Measurements from ENCODE around the gene TMC4. TPM values are rescaled to one million over a fixed set of nuclear protein-coding genes. Genes with fewer than 3 reads are reported as not detected.
"Not testable (repeated sequence)": the region's sequence is repeated elsewhere in the genome, so short reads cannot be mapped to it uniquely, and the experiment has no call there.

TMC4 gene
- total RNA-seq, 1 donor from 2014 or later: 1.0 TPM

DNA sequence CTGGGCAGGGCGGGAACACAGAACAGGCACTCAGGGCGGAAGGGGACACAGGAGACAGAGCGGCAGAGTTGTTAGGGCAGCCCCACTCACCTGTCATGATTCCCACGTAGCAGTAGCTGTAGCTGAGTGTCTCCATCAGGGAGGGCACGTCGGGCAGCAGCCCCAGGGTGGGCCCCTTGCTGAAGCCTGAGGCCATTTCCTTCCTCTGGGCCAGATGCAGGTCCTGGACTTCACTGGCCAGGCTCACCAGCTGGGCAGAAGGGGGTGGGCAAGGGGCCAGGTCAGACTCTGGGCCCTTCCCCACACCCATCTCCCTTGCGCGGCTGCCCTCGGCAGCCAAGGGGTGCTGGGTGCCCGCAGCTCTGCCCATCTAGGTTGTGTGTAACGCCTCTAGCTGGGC is 10.5 kb upstream of the TMC4 start:
- Histone ChIP-seq H3K4me1 (ENCODE audit: control insufficient read depth in 3 of 3, insufficient read depth in 3 of 3, low read length in 3 of 3) (peaks cover 2 to 5% (median 4%) of the 10 kb centered on the region in 3 donors), H3K9me3 (ENCODE audit: control insufficient read depth in 3 of 3, low read length in 3 of 3) (no peaks in the 10 kb centered on the region), H3K9ac (ENCODE audit: low read depth in 1 of 3, low read length in 3 of 3) (no peak overlapping the region), H3K27me3 (ENCODE audit: control insufficient read depth in 3 of 3, insufficient read depth in 3 of 3, low read length in 3 of 3) (no peaks in the 10 kb centered on the region), H3K4me3 (ENCODE audit: low read length in 3 of 3) (no peak overlapping the region), H3K36me3 (ENCODE audit: control insufficient read depth in 3 of 3, insufficient read depth in 3 of 3, low read length in 3 of 3) (peaks cover 0 to 8% (median 3%) of the 10 kb centered on the region in 3 donors), H3K27ac (ENCODE audit: low read depth, low read length) (no peak overlapping the region)

GRCh38 chr19:54181894-54182293 is 8.9 kb upstream of the TMC4 start:
- not testable (repeated sequence) for H3K36me3 ChIP-seq (ENCODE audit: control insufficient read depth in 3 of 3, insufficient read depth in 3 of 3, low read length in 3 of 3); H3K4me3 ChIP-seq (ENCODE audit: low read length in 3 of 3); H3K27me3 ChIP-seq (ENCODE audit: control insufficient read depth in 3 of 3, insufficient read depth in 3 of 3, low read length in 3 of 3); H3K9me3 ChIP-seq (ENCODE audit: control insufficient read depth in 3 of 3, low read length in 3 of 3); H3K9ac ChIP-seq (ENCODE audit: low read depth in 1 of 3, low read length in 3 of 3); H3K27ac ChIP-seq (ENCODE audit: low read depth, low read length); H3K4me1 ChIP-seq (ENCODE audit: control insufficient read depth in 3 of 3, insufficient read depth in 3 of 3, low read length in 3 of 3)

- Histone ChIP-seq H3K4me1 (ENCODE audit: control insufficient read depth in 3 of 3, insufficient read depth in 3 of 3, low read length in 3 of 3) (no peaks in the 10 kb centered on the region), H3K27me3 (ENCODE audit: control insufficient read depth in 3 of 3, insufficient read depth in 3 of 3, low read length in 3 of 3) (no peaks in the 10 kb centered on the region), H3K36me3 (ENCODE audit: control insufficient read depth in 3 of 3, insufficient read depth in 3 of 3, low read length in 3 of 3) (peaks cover 0 to 5% (median 3%) of the 10 kb centered on the region in 3 donors), H3K9me3 (ENCODE audit: control insufficient read depth in 3 of 3, low read length in 3 of 3) (no peaks in the 10 kb centered on the region), H3K9ac (ENCODE audit: low read depth in 1 of 3, low read length in 3 of 3) (no peak overlapping the region), H3K27ac (ENCODE audit: low read depth, low read length) (no peak overlapping the region), H3K4me3 (ENCODE audit: low read length in 3 of 3) (no peak overlapping the region)
Observed at GRCh38 chr19:54180691-54181091, 7.7 kb upstream of the TMC4 start.

- H3K27ac ChIP-seq (ENCODE audit: low read depth, low read length): no peak overlapping the region
- peaks cover 0 to 5% (median 3%) of the 10 kb centered on the region in 3 donors for H3K36me3 ChIP-seq (ENCODE audit: control insufficient read depth in 3 of 3, insufficient read depth in 3 of 3, low read length in 3 of 3)
- no peak overlapping the region for H3K4me3 ChIP-seq (ENCODE audit: low read length in 3 of 3)
- no peaks in the 10 kb centered on the region for H3K27me3 ChIP-seq (ENCODE audit: control insufficient read depth in 3 of 3, insufficient read depth in 3 of 3, low read length in 3 of 3)
- H3K9me3 ChIP-seq (ENCODE audit: control insufficient read depth in 3 of 3, low read length in 3 of 3): no peaks in the 10 kb centered on the region
- no peak overlapping the region for H3K9ac ChIP-seq (ENCODE audit: low read depth in 1 of 3, low read length in 3 of 3)
- H3K4me1 ChIP-seq (ENCODE audit: control insufficient read depth in 3 of 3, insufficient read depth in 3 of 3, low read length in 3 of 3): no peaks in the 10 kb centered on the region
Observed at GRCh38 chr19:54179921-54180461, 7.0 kb upstream of the TMC4 start.

DNA sequence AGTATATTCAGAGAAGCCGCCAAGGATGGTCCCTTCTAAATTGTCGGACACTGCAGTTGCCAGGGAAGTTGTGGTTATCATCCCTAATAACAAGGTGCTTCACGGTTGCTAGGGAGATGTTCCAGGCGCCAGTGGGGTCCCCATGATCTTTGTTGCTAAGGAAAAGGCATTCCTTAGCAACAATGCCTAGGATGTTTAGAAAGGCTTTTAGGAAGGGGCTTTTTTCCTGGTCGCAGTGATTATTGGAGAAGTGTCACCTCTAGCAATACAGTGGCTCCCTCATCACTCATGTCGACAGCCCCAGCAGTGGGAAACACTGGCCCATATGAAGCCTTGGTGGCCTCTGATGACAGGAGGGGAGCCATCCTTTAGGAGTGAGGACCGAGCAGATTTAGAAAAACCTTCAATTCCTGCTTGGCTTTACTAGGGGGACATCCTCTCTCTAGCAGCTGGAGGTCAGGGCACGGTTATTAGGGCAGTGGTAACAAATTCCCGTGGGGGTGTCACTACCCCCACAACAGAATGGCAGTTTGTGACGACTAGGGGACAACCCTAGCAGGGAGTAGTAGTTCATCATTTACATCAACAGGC is 6.4 kb upstream of the TMC4 start:
- H3K4me1 ChIP-seq (ENCODE audit: control insufficient read depth in 3 of 3, insufficient read depth in 3 of 3, low read length in 3 of 3): no peaks in the 10 kb centered on the region
- no peak overlapping the region for H3K27ac ChIP-seq (ENCODE audit: low read depth, low read length)
- H3K36me3 ChIP-seq (ENCODE audit: control insufficient read depth in 3 of 3, insufficient read depth in 3 of 3, low read length in 3 of 3): peaks cover 0 to 5% (median 3%) of the 10 kb centered on the region in 3 donors

DNA sequence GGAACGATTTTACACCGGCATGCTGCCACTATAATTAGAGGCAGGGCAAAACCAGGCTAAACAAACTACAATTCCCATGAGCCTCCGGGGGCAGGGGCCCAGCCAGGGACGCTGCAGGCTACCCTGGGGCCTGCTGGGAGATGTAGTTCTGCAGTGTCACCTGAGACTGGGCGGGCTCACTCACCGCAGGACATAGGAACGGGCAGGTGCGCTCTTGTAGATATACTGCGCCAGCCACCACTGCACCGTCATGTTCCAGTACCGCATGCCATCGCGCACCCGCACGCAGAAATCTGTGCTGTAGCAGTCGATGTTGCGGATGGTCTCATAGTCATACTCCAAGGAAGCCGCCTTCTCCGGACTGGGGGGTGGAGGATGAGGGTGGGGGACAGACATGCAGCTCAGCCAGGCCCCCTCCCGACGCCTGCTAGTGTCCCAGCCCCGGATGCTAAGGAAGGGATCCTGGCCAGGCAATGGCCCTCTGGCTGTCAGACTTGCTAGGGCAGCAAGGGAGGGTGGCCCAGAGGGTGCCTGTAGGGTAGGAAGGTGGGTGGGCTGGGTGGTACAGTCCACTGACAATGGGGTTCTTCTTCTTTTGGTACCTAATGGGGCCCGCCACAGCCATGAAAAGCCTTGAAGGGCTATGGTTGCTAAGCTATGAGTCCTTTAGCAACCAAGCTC is 5.8 kb upstream of the TMC4 start:
- H3K27ac ChIP-seq (ENCODE audit: low read depth, low read length): no peak overlapping the region
- no peak overlapping the region for H3K9ac ChIP-seq (ENCODE audit: low read depth in 1 of 3, low read length in 3 of 3)
- H3K4me3 ChIP-seq (ENCODE audit: low read length in 3 of 3): no peak overlapping the region
- H3K9me3 ChIP-seq (ENCODE audit: control insufficient read depth in 3 of 3, low read length in 3 of 3): no peaks in the 10 kb centered on the region
- peaks cover 0 to 5% (median 2%) of the 10 kb centered on the region in 3 donors for H3K36me3 ChIP-seq (ENCODE audit: control insufficient read depth in 3 of 3, insufficient read depth in 3 of 3, low read length in 3 of 3)
- H3K4me1 ChIP-seq (ENCODE audit: control insufficient read depth in 3 of 3, insufficient read depth in 3 of 3, low read length in 3 of 3): no peaks in the 10 kb centered on the region
- H3K27me3 ChIP-seq (ENCODE audit: control insufficient read depth in 3 of 3, insufficient read depth in 3 of 3, low read length in 3 of 3): peaks cover 0 to 9% (median under 1%) of the 10 kb centered on the region in 3 donors

More for the DNA sequence above, 6.4 kb upstream of the TMC4 start:
- H3K27me3 ChIP-seq (ENCODE audit: control insufficient read depth in 3 of 3, insufficient read depth in 3 of 3, low read length in 3 of 3): peaks cover 0 to 3% (median 0%) of the 10 kb centered on the region in 3 donors
- no peak overlapping the region for H3K9ac ChIP-seq (ENCODE audit: low read depth in 1 of 3, low read length in 3 of 3)
- no peak overlapping the region for H3K4me3 ChIP-seq (ENCODE audit: low read length in 3 of 3)
- no peaks in the 10 kb centered on the region for H3K9me3 ChIP-seq (ENCODE audit: control insufficient read depth in 3 of 3, low read length in 3 of 3)

GRCh38 chr19:54173951-54174834 is 1.2 kb upstream of the TMC4 start:
- no peak overlapping the region for H3K9ac ChIP-seq (ENCODE audit: low read depth in 1 of 3, low read length in 3 of 3)
- H3K27me3 ChIP-seq (ENCODE audit: control insufficient read depth in 3 of 3, insufficient read depth in 3 of 3, low read length in 3 of 3): peaks cover 8 to 22% (median 12%) of the 10 kb centered on the region in 3 donors
- peaks cover 0 to 2% (median 0%) of the 10 kb centered on the region in 3 donors for H3K36me3 ChIP-seq (ENCODE audit: control insufficient read depth in 3 of 3, insufficient read depth in 3 of 3, low read length in 3 of 3)
- no peak overlapping the region for H3K4me3 ChIP-seq (ENCODE audit: low read length in 3 of 3)
- H3K9me3 ChIP-seq (ENCODE audit: control insufficient read depth in 3 of 3, low read length in 3 of 3): no peaks in the 10 kb centered on the region
- no peaks in the 10 kb centered on the region for H3K4me1 ChIP-seq (ENCODE audit: control insufficient read depth in 3 of 3, insufficient read depth in 3 of 3, low read length in 3 of 3)
- H3K27ac ChIP-seq (ENCODE audit: low read depth, low read length): no peak overlapping the region

- Histone ChIP-seq H3K36me3 (ENCODE audit: control insufficient read depth in 3 of 3, insufficient read depth in 3 of 3, low read length in 3 of 3) (peaks cover 0 to 2% (median 0%) of the 10 kb centered on the region in 3 donors), H3K9ac (ENCODE audit: low read depth in 1 of 3, low read length in 3 of 3) (peak overlapping the region in 1 of 3 donors; percentile 60), H3K27ac (ENCODE audit: low read depth, low read length) (no peak overlapping the region), H3K9me3 (ENCODE audit: control insufficient read depth in 3 of 3, low read length in 3 of 3) (no peaks in the 10 kb centered on the region), H3K4me3 (ENCODE audit: low read length in 3 of 3) (no peak overlapping the region), H3K27me3 (ENCODE audit: control insufficient read depth in 3 of 3, insufficient read depth in 3 of 3, low read length in 3 of 3) (peaks cover 8 to 23% (median 12%) of the 10 kb centered on the region in 3 donors), H3K4me1 (ENCODE audit: control insufficient read depth in 3 of 3, insufficient read depth in 3 of 3, low read length in 3 of 3) (peaks cover 0 to 2% (median 2%) of the 10 kb centered on the region in 3 donors)
Observed at GRCh38 chr19:54173359-54173699, 369 bp upstream of the TMC4 start.

GRCh38 chr19:54171736-54172431 is 1.1 kb downstream of the TMC4 start:
- not testable (repeated sequence) for H3K4me1 ChIP-seq (ENCODE audit: control insufficient read depth in 3 of 3, insufficient read depth in 3 of 3, low read length in 3 of 3); H3K9me3 ChIP-seq (ENCODE audit: control insufficient read depth in 3 of 3, low read length in 3 of 3); H3K36me3 ChIP-seq (ENCODE audit: control insufficient read depth in 3 of 3, insufficient read depth in 3 of 3, low read length in 3 of 3)
- H3K27me3 ChIP-seq (ENCODE audit: control insufficient read depth in 3 of 3, insufficient read depth in 3 of 3, low read length in 3 of 3): peaks cover 8 to 27% (median 12%) of the 10 kb centered on the region in 3 donors
- H3K9ac ChIP-seq (ENCODE audit: low read depth in 1 of 3, low read length in 3 of 3): peak overlapping the region in 1 of 3 donors; percentile 50
- peak overlapping the region in 1 of 3 donors; percentile 29 for H3K4me3 ChIP-seq (ENCODE audit: low read length in 3 of 3)
- H3K27ac ChIP-seq (ENCODE audit: low read depth, low read length): peak overlapping the region; percentile 50

All from skeletal muscle tissue (tissue), 4 donors.